NCI-H2081 treated with DMSO at 0.1 percent for 48 hours (cell line): ENCODE data around the gene ATP2C2.
"Not testable (repeated sequence)": the region's sequence is repeated elsewhere in the genome, so short reads cannot be mapped to it uniquely, and the experiment has no call there.

Experiments
- DNase-seq: peaks from one replicate; lab custom pipeline; 2025; lab: John Stamatoyannopoulos, UW

The ATP2C2 gene

DNA sequence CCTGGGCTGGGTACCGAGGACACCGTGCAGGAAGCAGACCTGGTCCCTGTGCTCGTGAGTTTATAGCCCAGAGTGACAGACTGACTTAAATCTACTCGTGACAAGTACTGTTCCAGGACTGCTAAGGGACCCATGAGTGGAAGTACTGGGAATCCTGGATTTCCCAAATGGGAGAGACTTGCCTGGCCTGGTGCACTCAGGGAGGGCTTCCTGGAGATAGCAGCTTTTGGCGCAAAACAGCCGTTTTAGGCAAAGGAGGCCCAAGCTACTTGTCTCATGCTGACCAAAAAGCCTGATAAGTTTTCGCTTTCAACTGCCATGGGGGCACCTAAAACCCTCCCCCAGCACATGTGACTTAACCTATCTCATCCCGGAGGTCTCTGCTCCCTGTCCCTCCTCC lies 51.4 kb downstream of the ATP2C2 start:
- no peak for DNase-seq

GRCh38 chr16:84420556-84420955 lies 52.2 kb downstream of the ATP2C2 start:
- not testable (repeated sequence) for DNase-seq

- DNase-seq, result no peak
Observed at GRCh38 chr16:84421081-84421937, 53.0 kb downstream of the ATP2C2 start.

GRCh38 chr16:84421938-84422220 lies 53.5 kb downstream of the ATP2C2 start:
- DNase-seq, result no peak

DNA sequence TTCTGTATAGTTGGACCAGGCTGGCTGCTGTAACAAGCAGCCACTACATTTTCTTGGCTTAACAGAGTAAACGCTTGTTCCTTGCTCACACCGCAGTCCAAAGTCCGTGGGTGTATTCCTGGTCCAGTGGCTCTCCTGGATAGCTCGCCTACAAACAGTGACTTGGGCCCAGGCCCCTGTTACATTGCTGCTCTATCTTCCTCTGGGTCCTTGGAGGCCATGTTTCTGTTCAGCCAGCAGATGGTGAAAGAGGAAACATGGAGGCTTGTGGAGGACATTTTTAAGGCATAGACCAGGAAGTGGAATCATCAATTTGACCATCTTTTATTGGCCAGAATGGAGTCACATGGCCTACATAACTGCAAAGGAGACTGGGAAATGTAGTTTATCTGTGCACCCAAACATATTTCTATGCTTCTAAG lies 55.1 kb downstream of the ATP2C2 start:
- DNase-seq, result no peak

DNA sequence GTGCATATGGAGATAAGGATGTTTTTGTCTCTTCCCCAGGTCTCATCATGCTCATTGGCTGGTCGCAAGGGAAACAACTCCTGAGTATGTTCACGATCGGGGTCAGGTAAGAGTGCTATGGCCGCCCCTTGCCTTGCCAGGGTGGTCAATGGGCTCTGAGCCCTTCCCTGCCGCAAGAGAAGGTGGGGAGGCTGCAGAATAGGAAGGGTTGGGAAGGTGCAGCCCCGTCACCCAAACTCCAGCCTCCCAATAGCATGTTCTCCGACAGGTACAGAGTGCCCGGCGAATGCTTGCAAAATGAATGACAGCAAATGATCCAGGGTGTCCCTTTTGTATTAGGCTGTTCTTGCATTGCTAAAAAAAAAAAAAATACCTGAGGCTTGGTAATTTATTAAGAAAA lies 57.4 kb downstream of the ATP2C2 start:
- DNase-seq, result no peak

DNA sequence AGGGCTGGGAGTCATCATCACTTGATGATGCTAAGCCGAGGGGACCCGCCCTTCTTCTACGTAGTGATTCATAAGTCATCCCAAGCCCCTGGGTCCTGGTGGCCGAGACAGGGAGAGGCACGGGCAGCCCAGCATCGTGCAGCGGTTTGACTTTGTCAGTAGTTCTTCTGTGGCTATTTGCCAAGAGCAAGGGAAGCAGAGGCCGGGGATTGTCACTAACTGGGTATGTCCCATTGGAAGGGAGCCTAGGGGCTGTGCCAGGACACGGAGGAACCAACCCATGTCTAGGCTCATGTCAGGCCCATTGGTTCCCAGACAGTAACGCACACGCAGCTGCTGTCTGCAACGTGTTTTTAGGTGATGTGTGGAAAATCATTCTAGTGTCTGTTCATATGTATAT lies 58.5 kb downstream of the ATP2C2 start:
- no peak for DNase-seq

GRCh38 chr16:84427553-84427952 lies 59.2 kb downstream of the ATP2C2 start:
- DNase-seq, result no peak

DNA sequence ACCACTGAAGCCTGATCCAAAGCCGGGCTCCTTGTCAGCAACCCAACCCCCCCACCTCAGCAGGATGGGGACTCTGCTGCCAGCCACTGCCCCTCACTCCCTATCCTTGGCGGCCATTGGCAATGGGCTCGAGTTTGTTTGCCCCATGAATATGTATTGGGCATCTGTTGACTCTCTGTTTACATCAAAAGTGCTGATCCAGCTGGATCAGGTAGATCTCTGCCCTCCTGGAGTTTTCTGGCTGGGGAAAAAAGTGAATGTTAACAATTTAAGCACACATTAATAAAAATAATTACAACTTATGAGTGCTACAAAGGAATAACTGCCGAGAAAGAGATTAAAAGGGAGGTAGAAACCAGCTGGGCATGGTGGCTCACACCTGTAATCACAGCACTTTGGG lies 62.5 kb downstream of the ATP2C2 start:
- DNase-seq, result no peak

DNA sequence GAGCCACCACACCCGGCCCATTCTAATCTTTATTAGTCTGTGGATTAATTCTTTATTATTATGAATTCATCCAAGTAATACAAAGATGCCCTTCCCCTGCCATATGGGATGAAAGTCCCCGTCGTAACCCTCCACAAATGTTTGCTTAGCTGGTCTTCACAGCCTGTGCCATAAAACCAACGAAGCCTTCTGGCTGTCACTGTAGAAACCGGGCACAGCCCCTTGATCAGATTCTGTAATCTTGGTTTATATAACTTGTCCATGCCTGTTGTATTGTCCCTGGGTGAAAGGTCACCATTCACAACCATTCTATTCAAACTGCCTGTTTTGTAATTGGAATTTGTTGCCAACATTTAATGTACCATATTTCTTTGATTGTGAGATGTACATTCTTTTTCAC lies 66.5 kb downstream of the ATP2C2 start:
- DNase-seq, result no peak

DNA sequence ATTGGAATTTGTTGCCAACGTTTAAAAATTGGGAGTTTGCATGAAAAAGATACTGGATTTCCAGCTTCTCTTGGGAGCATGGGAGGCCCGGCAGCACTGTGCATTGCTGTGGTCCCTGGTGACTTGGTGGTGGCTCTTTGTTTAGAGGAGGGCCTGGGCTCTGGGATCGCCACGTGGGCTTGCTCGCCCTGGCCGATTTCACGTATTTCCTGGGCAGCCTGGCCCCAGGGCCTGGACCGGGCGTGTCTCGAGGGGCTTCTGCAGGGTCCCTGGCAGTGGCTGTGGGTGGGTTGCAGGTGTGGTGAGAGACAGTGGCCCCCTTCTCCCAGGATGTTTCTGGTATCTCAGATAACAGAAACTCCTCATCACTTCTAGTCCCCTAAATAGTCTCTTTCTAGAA lies 67.9 kb downstream of the ATP2C2 start:
- no peak for DNase-seq

GRCh38 chr16:84438971-84439696 lies 70.8 kb downstream of the ATP2C2 start:
- no peak for DNase-seq

DNA sequence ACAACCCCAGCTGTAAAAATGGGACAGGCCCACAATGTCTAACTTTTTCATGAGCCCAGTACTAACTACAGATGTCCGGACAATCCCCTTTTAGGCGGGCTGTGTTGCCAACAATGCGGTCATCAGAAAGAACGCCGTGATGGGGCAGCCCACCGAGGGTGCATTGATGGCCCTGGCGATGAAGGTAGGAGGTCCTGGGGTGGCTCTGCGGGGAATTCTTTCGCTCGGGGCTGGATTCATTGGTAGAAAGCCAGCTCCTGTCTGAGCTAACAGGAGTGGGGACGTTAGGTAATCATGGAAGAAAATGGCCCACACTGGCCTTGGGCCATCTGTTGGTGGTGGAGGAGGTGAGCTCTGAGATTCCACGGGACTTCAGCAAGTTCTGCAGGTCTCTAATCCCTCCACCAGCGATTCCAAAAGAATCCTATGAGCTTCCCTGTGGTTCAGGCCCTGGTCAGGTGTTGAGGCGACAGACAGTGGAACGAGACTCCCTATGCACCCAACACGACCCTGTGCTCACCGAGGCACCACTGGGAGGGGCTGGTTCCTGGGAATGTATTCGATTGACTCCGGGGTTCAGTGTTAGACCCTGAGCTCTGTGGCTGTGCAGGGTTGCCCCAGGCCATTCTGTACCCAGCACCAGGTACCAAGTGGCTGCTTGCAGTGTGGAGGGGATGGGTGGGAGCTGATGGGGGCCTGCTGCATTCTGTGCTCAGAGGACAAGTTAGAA lies 74.2 kb downstream of the ATP2C2 start:
- no peak for DNase-seq

DNA sequence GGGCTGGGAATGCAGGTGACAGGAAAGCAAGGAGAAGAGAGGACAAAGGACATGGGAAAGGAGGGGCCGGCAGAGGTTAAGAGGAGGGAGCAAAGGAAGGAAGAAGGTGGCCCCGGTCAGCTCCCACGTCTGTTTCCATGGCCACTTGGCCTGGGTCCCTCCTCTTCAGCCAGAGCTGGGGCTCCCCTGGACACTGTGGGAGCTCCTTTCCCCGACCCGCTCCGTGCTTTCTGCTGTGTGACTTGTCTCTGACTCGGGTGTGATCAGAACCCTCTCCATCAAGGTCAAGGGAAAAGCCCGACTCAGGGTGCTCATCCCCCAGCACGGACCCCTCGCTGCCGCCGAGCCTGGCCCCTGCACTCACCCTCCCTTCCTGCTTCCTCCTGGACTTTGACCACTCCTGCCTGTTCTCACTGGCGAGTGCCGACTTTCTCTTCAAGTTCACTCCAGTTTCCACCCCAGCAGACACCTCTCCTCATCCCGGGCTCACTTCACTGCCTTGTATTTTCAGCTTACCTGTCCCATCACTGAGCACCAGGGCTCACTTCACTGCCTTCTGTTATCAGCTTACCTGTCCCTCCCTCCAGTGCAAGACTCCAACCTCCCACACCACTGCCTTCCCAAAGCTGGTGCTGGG lies 74.9 kb downstream of the ATP2C2 start:
- no peak for DNase-seq

DNA sequence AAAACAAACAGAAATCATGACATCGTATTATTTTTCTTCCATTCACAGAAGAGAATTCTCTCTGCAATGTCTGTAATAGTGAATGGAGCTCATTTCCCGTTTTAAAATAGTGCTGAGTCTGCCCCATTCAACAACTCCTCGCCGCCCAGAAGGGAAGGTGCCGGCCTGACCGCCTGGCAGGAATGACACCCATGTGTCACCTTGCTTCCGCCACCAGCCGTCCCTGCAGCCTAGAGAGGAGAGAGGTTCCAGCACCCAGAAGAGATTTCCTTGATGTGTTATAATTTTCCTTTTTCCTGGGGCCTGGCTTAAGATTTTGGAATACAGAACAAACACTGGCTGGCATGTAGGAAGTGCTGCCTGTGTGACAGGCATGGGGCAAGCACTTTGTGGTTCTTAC lies 76.1 kb downstream of the ATP2C2 start:
- DNase-seq, result no peak

GRCh38 chr16:84446084-84446483 lies 77.7 kb downstream of the ATP2C2 start:
- no peak for DNase-seq

DNA sequence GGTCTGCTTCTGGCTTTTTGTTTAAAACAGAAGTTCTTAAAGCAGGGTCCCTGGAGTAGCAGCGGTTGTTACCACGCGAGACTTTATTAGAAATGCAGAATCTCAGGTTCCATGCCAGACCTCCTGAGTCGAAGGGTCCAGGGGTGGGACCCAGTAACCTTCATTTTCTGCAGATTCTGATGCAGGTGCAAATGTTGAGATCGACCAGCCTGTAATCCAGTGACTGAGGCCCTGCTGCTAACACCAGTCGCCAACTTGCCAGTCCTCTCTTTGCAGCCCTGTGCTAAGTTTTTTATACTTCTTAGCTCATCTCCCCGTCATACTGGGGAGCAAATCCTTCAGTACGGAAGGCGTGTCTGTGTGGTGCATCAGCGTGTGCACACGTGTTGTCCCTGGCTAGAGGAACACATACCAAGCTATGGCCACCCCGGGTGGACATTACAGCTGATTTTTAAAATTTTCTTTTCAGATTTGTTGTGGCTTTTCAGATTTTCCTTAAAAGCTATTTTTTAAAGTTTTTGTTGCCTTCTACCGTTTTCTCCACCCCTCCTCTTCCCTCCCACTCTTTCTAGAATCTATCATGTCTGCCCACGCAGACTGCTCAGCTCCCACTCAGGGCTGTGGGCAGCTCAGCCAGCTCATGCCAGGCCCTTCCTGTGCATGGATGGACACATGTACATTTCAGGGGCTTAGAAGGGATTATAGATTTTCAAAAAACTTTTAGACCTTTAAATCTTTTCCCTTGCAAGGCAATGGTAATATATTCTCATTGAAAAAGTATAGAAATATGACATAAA lies 78.5 kb downstream of the ATP2C2 start:
- DNase-seq, result no peak

GRCh38 chr16:84448444-84448843 lies 80.1 kb downstream of the ATP2C2 start:
- DNase-seq, result no peak

- no peak for DNase-seq
Observed at GRCh38 chr16:84449156-84450140, 81.1 kb downstream of the ATP2C2 start.

GRCh38 chr16:84450176-84450865 lies 82.0 kb downstream of the ATP2C2 start:
- DNase-seq, result no peak
